HPDE6-E6E7 (cell line): ENCODE data around the gene GATC.
A peak's percentile ranks its signal among the peaks of the same experiment; 100 is the strongest.
"Not testable (repeated sequence)": the region's sequence is repeated elsewhere in the genome, so short reads cannot be mapped to it uniquely, and the experiment has no call there.

ENCODE experiments used
- DNase-seq: peaks from one replicate; pipeline ENCODE4 v3.0.0; 2011; ENCODE audit warnings: missing footprints; ENCODE audit errors: extremely low spot score

Gene GATC

DNA sequence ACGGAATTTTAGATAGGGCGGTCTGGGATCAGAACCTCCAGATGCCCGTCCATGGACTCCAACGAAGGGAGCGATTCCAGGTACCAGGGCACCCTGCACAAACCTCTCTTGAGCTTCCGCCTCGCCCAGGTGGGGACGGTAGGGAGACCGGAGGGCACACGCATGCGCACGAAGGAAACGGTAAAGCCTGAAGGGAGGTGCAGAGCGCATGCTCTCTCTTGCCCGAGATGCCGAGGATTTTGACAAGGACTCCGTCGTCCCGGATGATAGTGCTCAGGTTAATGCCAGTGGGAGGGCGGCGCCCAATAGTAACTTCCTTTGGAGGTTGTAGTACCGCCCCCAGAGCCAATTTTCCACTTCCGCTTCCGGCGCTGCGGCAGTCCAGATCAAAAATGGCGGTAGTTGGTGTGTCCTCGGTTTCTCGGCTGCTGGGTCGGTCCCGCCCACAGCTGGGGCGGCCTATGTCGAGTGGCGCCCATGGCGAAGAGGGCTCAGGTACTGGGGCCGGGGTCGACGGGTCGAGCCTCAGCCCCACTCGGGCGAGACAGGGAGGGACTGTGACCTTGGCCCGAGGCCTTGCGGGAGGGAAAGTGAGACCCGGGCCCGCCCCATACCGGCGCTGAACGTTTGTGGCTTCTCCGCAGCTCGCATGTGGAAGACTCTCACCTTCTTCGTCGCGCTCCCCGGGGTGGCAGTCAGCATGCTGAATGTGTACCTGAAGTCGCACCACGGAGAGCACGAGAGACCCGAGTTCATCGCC lies 8.3 kb upstream of the GATC start, which contains the start of gene COX6A1:
Gene COX6A1 (plus strand): TSS at position 379 of the 760 bp plus-strand sequence. CDS start 14 bp downstream, at position 393.
- peak; percentile 99 for DNase-seq

DNA sequence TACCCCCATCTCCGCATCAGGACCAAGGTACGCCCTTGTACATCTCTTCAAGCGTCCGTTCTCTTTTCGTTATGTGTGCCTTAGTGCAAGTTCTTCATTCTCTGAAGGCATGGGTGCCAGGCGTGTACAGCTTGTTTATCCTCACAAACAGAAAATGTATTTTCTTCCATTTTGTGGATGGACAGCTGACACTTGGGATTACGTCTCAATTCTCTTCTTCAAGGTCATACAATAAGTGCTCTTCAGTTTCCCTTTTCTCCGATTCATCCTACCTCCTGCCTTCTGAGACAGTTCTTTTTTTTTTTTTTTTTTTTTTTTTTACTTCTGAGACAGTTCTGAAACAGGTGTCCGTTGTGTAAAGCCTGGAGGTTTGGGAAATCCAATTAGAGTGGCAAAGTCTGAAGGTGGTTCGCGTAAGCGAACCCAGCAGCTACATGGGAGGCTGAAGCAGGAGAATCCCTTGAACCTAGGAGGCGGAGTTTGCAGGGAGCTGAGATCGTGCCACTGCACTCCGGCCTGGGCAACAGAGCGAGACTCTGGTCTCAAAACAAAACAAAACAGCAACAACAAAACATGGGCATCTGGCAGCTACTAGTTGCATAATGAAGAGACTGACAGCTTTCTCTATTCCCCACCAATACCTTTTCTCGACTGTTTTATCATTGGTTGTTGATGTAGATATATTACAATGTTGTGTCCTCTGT lies 7.6 kb upstream of the GATC start:
- DNase-seq = no peak

- peak; percentile 76 for DNase-seq
Observed at GRCh38 chr12:120439646-120440247, 6.5 kb upstream of the GATC start.

- DNase-seq = no peak
Observed at GRCh38 chr12:120444676-120445075, 1.6 kb upstream of the GATC start.

GRCh38 chr12:120446844-120447178 lies 567 bp downstream of the GATC start:
- not testable (repeated sequence) for DNase-seq

DNA sequence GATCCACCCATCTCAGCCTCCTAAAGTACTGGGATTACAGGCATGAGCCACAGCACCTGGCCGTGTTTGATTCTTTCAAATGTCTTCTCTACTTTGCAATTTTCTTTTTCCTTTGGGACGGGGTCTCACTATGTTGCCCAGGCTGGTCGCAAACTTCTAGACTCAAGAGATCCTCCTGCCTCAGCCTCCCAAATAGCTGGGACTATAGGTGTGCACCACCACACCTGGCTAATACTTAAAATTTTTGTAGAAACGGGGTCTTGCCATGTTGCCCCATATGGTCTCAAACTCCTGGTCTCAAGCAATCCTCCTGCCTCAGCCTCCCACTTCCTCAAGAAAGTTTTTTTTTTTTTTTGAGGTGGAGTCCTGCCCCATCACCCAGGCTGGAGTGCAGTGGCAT lies 1.7 kb downstream of the GATC start:
- no peak for DNase-seq

DNA sequence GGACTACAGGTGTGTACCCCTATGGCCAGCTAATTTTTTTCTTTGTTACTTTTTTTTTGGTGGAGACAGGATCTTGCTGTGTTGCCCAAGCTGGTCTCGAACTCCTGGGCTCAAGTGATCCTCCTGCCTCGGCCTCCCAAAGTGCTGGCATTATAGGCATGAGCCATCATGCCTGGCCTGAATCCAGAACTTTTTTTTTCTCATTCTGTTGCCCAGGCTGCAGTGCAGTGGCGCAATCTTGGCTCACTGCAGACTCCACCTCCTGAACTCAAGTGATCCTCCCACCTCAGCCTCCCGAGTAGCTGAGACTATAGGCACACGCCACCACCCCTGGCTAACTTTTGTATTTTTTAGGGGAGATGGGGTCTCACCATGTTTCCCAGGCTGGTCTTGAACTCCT lies 6.3 kb downstream of the GATC start:
- DNase-seq = not testable (repeated sequence)

GRCh38 chr12:120453060-120453750 lies 7.0 kb downstream of the GATC start:
- DNase-seq = no peak

DNA sequence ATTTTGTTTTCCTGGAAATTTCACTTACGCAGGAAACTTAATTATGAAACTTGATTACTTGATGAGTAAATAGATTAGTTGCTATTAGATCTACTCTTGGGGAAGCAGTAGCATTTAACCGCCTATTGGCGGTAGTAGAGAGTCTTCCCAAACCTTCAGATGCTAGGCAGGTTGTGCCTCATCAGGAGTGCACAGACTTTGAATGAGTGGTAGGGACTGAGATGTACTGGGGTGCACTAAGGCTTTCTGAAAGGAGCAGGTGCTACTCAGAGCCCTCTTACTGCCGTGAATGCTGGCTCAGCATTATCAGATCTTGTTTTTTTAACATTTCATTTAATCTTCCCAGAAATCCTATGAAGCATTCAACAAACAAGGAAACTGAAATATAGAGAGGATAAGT lies 7.7 kb downstream of the GATC start:
- peak; percentile 39 for DNase-seq

DNA sequence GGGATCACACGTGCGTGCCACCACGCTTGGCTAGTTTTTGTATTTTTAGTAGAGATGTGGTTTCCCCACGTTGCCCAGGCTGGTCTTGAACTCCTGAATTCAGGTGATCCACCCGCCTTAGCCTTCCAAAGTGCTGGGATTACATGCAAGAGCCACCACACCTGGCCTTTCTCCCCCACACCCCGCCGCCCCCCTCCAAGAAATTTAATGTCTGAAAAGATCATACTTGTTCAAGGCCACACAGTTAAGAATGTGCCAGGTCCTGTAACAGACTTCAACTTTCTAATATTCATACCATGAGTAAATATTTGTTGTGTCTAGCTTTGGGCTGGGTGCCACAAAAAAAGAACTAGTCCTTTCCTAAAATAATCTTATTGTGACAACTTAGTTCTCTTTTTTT lies 9.1 kb downstream of the GATC start:
- DNase-seq = no peak

GRCh38 chr12:120457133-120457532 lies 10.9 kb downstream of the GATC start:
- no peak for DNase-seq

- DNase-seq = no peak
Observed at GRCh38 chr12:120460157-120460556, 13.9 kb downstream of the GATC start.

GRCh38 chr12:120462099-120462640 lies 15.9 kb downstream of the GATC start:
- DNase-seq = no peak

GRCh38 chr12:120463712-120464111 lies 17.5 kb downstream of the GATC start:
- DNase-seq = no peak

DNA sequence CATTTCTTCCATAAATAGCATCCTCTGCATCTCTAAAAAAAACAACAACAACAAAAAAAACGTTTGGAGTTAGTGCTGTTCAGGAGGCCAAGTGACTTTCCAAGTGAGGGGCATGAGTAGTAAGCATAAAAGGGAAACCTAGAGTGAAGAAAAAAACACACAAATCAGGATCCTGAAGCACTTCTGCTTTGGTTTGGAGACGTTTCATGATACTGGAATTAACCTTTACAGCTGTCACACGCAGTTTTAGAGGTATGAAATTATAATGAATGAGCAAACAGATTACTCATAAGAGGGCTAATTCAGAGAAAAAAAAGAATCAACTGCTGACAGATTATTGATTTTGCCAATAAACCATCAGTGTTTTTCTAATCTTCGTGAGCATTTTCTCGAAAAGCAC lies 19.5 kb downstream of the GATC start:
- no peak for DNase-seq

GRCh38 chr12:120466560-120467315 lies 20.5 kb downstream of the GATC start:
- DNase-seq = no peak

DNA sequence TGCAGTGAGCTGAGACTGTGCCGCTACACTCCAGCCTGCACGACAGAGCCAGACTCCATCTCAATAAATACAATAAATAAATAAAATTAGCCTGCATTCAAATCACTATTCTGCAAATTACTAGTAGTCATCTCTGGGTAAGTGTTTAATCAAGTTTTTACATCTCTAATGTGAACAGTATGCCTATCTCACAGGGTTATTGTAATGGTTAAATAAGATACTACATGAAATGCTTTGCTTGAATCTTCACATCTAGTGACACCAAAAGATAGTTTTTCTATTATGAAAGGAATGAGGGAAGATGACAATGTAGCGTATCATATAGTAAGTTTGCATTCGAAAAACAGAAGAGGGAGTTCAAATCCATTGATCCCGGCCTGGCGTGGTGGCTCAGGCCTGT lies 21.2 kb downstream of the GATC start:
- no peak for DNase-seq

DNA sequence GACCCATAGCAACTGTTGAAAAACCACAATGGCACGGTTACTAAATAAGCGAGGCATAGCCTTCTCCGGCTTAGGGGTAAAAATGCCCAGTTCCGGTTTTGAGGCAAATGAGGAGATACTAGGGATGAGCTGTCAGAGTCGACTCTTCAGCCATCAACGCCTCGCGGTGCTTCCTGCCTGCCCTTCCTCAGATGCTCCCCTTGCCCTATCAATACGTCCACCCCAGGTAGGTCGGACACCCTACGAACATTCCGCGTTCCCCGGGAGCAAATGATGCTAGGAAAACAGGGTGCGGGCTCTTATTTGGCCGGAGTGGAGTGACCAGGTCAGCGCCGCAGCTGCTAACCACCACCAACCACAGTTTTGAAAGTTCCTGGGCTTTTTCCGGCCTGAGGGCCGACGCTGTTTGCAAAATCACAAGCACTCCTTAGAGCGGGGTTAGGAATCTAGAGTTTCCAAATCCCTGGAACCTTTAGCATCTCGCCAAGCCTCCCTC lies 22.1 kb downstream of the GATC start:
- peak; percentile 8 for DNase-seq

GRCh38 chr12:120468821-120469449 lies 22.7 kb downstream of the GATC start:
- DNase-seq = peak; percentile 13

DNA sequence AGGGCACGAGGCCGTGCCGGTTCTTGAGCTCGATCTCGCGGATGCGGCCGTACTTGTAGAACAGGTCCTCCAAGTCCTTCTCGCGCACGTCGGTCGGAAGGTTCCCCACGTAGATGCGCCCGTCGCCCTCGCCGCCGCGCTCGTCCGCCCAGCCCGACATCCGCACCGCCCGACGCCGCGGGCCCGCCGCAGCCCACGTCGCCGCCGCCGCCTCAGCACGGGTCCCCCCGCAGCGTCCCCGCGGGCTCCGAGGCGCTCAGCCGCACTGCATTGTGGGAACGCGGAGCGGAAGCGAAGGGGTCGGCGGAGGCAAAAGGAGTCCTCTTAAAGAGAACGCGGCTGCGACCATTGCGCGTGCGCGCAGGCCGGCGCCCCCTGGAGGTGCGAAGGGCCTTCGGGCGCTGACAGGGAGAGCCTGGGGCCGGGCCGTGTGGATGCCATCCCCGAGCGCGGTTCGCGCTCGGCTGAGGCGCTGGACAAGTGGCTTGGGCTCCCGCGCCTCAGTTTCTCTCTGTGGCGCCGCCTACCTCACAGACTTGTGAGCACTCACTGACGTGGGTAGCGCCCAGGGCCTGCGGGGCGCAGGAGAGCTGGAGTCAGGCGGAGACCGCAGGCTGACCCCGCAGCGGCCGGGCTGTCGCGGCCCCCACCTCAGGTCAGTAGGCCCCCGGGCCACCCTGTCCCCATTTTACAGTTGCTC lies 23.4 kb downstream of the GATC start, which contains the start of gene SRSF9:
Gene SRSF9 (minus strand): TSS at position 299 of the 700 bp plus-strand sequence. CDS start 139 bp downstream, at position 160.
- peak; percentile 95 for DNase-seq
